Measurements from ENCODE around the gene CATSPER3.

Gene CATSPER3
- 0.15 to 0.54 (median 0.25) reads per million in 4 donors for total RNA-seq

GRCh38 chr5:134967607-134968006 is at the start of gene CATSPER3:
TSS of gene CATSPER3 (plus strand) at chr5:134967907. CDS start at chr5:134967992, 85 bp downstream.
- no peak for DNase-seq

GRCh38 chr5:134918861-134919260 is 48.8 kb upstream of the CATSPER3 start:
- DNase-seq: no peak

- DNase-seq: no peak
Observed at GRCh38 chr5:134920848-134921575, 46.7 kb upstream of the CATSPER3 start.

GRCh38 chr5:134932508-134932907 is 35.2 kb upstream of the CATSPER3 start:
- no peak for DNase-seq

- no peak for DNase-seq
Observed at GRCh38 chr5:134934202-134934601, 33.5 kb upstream of the CATSPER3 start.

- DNase-seq: no peak
Observed at GRCh38 chr5:134935711-134936602, 31.8 kb upstream of the CATSPER3 start.

GRCh38 chr5:134937526-134937925 is 30.2 kb upstream of the CATSPER3 start:
- DNase-seq: no peak

- DNase-seq: no peak
Observed at GRCh38 chr5:134938030-134938429, 29.7 kb upstream of the CATSPER3 start.

- no peak for DNase-seq
Observed at GRCh38 chr5:134939500-134939899, 28.2 kb upstream of the CATSPER3 start.

GRCh38 chr5:134943547-134943946 is 24.2 kb upstream of the CATSPER3 start:
- no peak for DNase-seq

GRCh38 chr5:134944630-134945029 is 23.1 kb upstream of the CATSPER3 start:
- no peak for DNase-seq

- DNase-seq: no peak
Observed at GRCh38 chr5:134945041-134945440, 22.7 kb upstream of the CATSPER3 start.

- DNase-seq: no peak
Observed at GRCh38 chr5:134948911-134949310, 18.8 kb upstream of the CATSPER3 start.

- no peak for DNase-seq
Observed at GRCh38 chr5:134949316-134949715, 18.4 kb upstream of the CATSPER3 start.

GRCh38 chr5:134957920-134958608 is 9.6 kb upstream of the CATSPER3 start:
- no peak for DNase-seq

- DNase-seq: no peak
Observed at GRCh38 chr5:134958755-134959154, 9.0 kb upstream of the CATSPER3 start.

GRCh38 chr5:134963098-134963497 is 4.6 kb upstream of the CATSPER3 start:
- no peak for DNase-seq

- DNase-seq: peak in 1 of 5 donors; percentile 47
Observed at GRCh38 chr5:134964359-134965270, 3.1 kb upstream of the CATSPER3 start.

- DNase-seq: peak in 1 of 5 donors; percentile 10
Observed at GRCh38 chr5:134965271-134965825, 2.4 kb upstream of the CATSPER3 start.

- DNase-seq: no peak
Observed at GRCh38 chr5:134968055-134968454, 348 bp downstream of the CATSPER3 start.

GRCh38 chr5:134969166-134969565 is 1.5 kb downstream of the CATSPER3 start:
- no peak for DNase-seq
